Endothelial cell of umbilical vein (primary cell): Measurements from ENCODE around the gene BHLHA15. TPM values are rescaled to one million over a fixed set of nuclear protein-coding genes. Genes with fewer than 3 reads are reported as not detected.

Experiments used
- BruUV-seq: library from RNA; stranded (reverse); fragments of 400-500 nt; replicated peaks from 2 replicates; lab custom pipeline; 2021; lab: Mats Ljungman, UMichigan
- CTCF ChIA-PET: fragments of 300-600, 350-600 bp; sonication (Branson Sonifier 250); formaldehyde crosslinking; loops from one replicate; lab custom pipeline; 2021; ENCODE audit warnings: antibody characterized with exemption, inconsistent platforms; lab: Charles Lee
- POLR2A ChIA-PET: fragments of 300-600, 350-600 bp; sonication (Branson Sonifier 250); formaldehyde crosslinking; loops from one replicate; lab custom pipeline; 2021; ENCODE audit warnings: antibody characterized with exemption, inconsistent platforms; lab: Charles Lee
- DNase-seq: peaks from one replicate; pipeline ENCODE4 v3.0.0-alpha.2; 2011; ENCODE audit warnings: low read depth, low spot score
- FAIRE-seq: peaks from 2 replicates; lab custom pipeline; 2011; peaks lifted over from hg19 to GRCh38; lab: Jason Lieb, UNC
- H2AFZ ChIP-seq: 2 replicates; pipeline ENCODE4 v1.6.0; 2012; ENCODE audit warnings: low read depth, low read length, control low read depth, inconsistent platforms
- H3K27ac ChIP-seq: 2 replicates; pipeline ENCODE4 v1.5.1; 2011; ENCODE audit warnings: low read depth, mild to moderate bottlenecking, control low read depth, low read length, moderate library complexity; ENCODE audit not compliant: insufficient read depth
- H3K27me3 ChIP-seq, 2 experiments: 2 replicates each; pipeline versions ENCODE4 v1.6.0 to v1.6.1; 2011; ENCODE audit warnings: low read length in 2 of 2, mixed read lengths in 1 of 2; ENCODE audit not compliant: control insufficient read depth in 2 of 2, insufficient read depth in 2 of 2
- H3K36me3 ChIP-seq, 2 experiments: 2 replicates in 1 of 2; 3 replicates in 1 of 2; pipeline ENCODE4 v1.5.1; 2011; ENCODE audit warnings: low read length in 2 of 2, mild to moderate bottlenecking in 1 of 2, moderate library complexity in 1 of 2; ENCODE audit not compliant: control insufficient read depth in 2 of 2, insufficient read depth in 2 of 2; ENCODE audit errors: extremely low read depth in 1 of 2
- H3K4me1 ChIP-seq: 3 replicates; pipeline ENCODE4 v1.5.1; 2011; ENCODE audit warnings: mild to moderate bottlenecking, low read length; ENCODE audit not compliant: control insufficient read depth, insufficient read depth; ENCODE audit errors: extremely low read depth
- H3K4me2 ChIP-seq: 2 replicates; pipeline ENCODE4 v1.6.1; 2011; ENCODE audit warnings: low read length, control low read depth, mixed read lengths; ENCODE audit not compliant: insufficient read depth
- H3K4me3 ChIP-seq, 3 experiments: fragments of 200-600 bp in 1 of 3; sonication (generic), shearing (Covaris generic) in 1 of 3; replicated peaks in 1 of 3; 2 replicates each; pipeline ENCODE4 v1.5.1; 2011 to 2016; ENCODE audit warnings: control low read depth in 3 of 3, low read length in 3 of 3, mild to moderate bottlenecking in 2 of 3, inconsistent platforms in 1 of 3, low read depth in 1 of 3, moderate library complexity in 1 of 3; ENCODE audit not compliant: insufficient read depth in 1 of 3
- H3K79me2 ChIP-seq: 2 replicates; pipeline ENCODE4 v1.6.0; 2012; ENCODE audit warnings: low read length, inconsistent platforms; ENCODE audit not compliant: control insufficient read depth, insufficient read depth
- H3K9ac ChIP-seq: replicated peaks from 2 replicates; pipeline ENCODE3; 2011; ENCODE audit warnings: low read length, control low read depth; ENCODE audit not compliant: insufficient read depth; ENCODE audit errors: extremely low read depth
- H3K9me1 ChIP-seq: replicated peaks from 3 replicates; pipeline ENCODE4 v1.6.0; 2011; ENCODE audit warnings: mild to moderate bottlenecking, low read length; ENCODE audit not compliant: control insufficient read depth, insufficient read depth; ENCODE audit errors: extremely low read depth
- H3K9me3 ChIP-seq: replicated peaks from 2 replicates; pipeline ENCODE4 v1.5.1; 2012; ENCODE audit warnings: low read length, inconsistent platforms; ENCODE audit not compliant: control insufficient read depth, insufficient read depth
- H4K20me1 ChIP-seq: replicated peaks from 2 replicates; pipeline ENCODE3; 2011; ENCODE audit warnings: mild to moderate bottlenecking, low read length; ENCODE audit not compliant: control insufficient read depth, insufficient read depth; ENCODE audit errors: extremely low read depth
- CTCF ChIP-seq, 2 donors: IDR thresholded peaks; 1 replicate in 1 of 2; 2 replicates in 1 of 2; pipeline ENCODE4 v1.5.1; 2011; ENCODE audit warnings: low read length in 2 of 2, mild to moderate bottlenecking in 2 of 2, moderate library complexity in 2 of 2, control low read depth in 1 of 2, inconsistent platforms in 1 of 2, low read depth in 1 of 2; ENCODE audit not compliant: insufficient read depth in 1 of 2; ENCODE audit errors: extremely low read depth in 1 of 2
- EZH2 ChIP-seq: IDR thresholded peaks from 2 replicates; pipeline ENCODE4 v1.6.1; 2012; ENCODE audit warnings: borderline replicate concordance, low read depth, mild to moderate bottlenecking, moderate library complexity, low read length, inconsistent platforms; ENCODE audit not compliant: severe bottlenecking
- FOS ChIP-seq: IDR thresholded peaks from 2 replicates; pipeline ENCODE4 v1.6.1; 2011; ENCODE audit warnings: mild to moderate bottlenecking, low read length, moderate library complexity, borderline replicate concordance; ENCODE audit not compliant: insufficient read depth
- GATA2 ChIP-seq: IDR thresholded peaks from 2 replicates; pipeline ENCODE4 v1.7.0; 2011; ENCODE audit warnings: low read depth, mild to moderate bottlenecking, moderate library complexity, mixed read lengths, low read length; ENCODE audit not compliant: insufficient read length, insufficient read depth
- JUN ChIP-seq: IDR thresholded peaks from 2 replicates; pipeline ENCODE4 v1.6.1; 2011; ENCODE audit warnings: borderline replicate concordance, low read depth; ENCODE audit not compliant: insufficient read length, insufficient read depth
- MAX ChIP-seq: IDR thresholded peaks from 2 replicates; pipeline ENCODE4 v1.6.1; 2011; ENCODE audit not compliant: insufficient read depth, insufficient read length
- MYC ChIP-seq: IDR thresholded peaks from one replicate; pipeline ENCODE4 v1.6.1; 2011; ENCODE audit warnings: mild to moderate bottlenecking, low read depth, low read length
- POLR2A ChIP-seq: IDR thresholded peaks from 2 replicates; pipeline ENCODE4 v1.6.1; 2012; ENCODE audit warnings: low read depth, mild to moderate bottlenecking, control low read depth, low read length
- POLR2AphosphoS5 ChIP-seq: IDR thresholded peaks from 2 replicates; pipeline ENCODE4 v1.6.1; 2012; ENCODE audit warnings: low read depth, mild to moderate bottlenecking, control low read depth, low read length, moderate library complexity; ENCODE audit not compliant: insufficient read depth
- dilution Hi-C: fragments of 300-500 bp; cut with MboI; formaldehyde crosslinking; loops from one replicate; pipeline ENCODE4 v1.15.0; 2019; ENCODE audit warnings: low sequenced_read_pairs; ENCODE audit not compliant: extremely low pct_ligation_motif_present
- intact Hi-C: fragments of 100-400 bp; cut with micrococcal nuclease; formaldehyde crosslinking; loops from one replicate; pipeline ENCODE4 v1.10.0; 2022
- polyA plus RNA-seq, 4 experiments: library from polyadenylated mRNA; depleted of rRNA in 3 of 4; stranded (reverse) in 3 of 4; unstranded in 1 of 4; fragments of >200 nt; gene quantifications; 2 replicates each; pipeline versions ENCODE4 v1.2.1 to v1.2.3, GENCODE V29; 2011 to 2012; ENCODE audit warnings: missing spikeins in 1 of 4
- total RNA-seq: library from RNA; stranded (reverse); gene quantifications from 2 replicates; pipeline ENCODE4 v1.2.3, GENCODE V29; 2021

BHLHA15 gene
- total and polyA plus RNA-seq, 2 donors (not counting 3 experiments of a cell fraction or from before 2014, with no cell fraction given), result 0.81 to 1.2 TPM

DNA sequence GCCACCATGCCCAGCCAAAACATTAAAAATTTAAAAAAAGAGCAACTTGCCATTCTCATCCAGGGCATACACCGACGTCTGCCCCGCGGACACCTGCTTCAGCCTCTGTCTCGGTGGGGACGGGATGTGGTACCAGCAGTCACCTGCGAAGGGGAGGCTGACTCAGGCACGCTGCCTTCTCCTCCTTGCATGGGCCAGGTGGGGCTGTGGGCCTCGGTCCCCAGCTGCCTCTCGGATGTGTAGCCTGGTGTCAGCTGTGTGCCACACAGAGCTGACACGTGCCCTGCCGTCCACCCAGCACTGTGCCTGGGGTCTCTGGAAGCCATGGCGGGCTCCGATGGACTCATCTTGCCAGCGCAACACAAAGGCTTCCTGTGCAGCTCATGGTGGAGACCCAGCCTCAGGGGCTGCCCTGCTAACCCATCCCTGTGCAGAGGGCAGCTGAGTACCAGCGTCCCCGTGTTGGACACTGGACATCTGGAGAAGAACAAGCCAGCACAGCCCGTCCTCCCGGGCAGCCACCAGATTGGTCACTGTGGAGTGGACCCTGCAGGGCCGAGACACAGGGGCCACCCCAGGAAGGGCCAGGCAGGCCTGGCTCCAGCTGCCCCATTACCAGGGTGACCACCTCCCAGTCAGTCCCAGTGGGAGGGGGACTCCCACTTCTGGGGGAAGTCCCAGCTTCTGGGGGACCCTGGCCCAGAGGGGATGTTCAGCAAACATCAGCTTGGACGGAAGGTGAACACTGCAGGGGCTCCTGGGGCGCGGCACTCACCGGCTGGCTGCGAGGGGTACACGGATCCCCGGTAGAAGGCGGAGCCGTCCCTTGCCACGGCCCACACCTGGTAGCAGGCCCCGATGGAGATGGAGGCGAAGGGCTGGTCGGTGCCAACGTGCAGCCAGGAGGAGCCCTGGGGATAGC lies 10.6 kb downstream of the BHLHA15 start:
- no peak for TF ChIP-seq GATA2
- TF ChIP-seq JUN, result no peak
- no peak for TF ChIP-seq EZH2
- TF ChIP-seq POLR2AphosphoS5, result no peak
- no peak for TF ChIP-seq POLR2A
- no peak for TF ChIP-seq MYC
- TF ChIP-seq CTCF (IDR thresholded peaks at IDR 0.05; ENCODE audit: extremely low read depth in 1 of 2, insufficient read depth in 1 of 2, low read depth in 1 of 2, low read length in 2 of 2), result no peak
- TF ChIP-seq MAX, result no peak
- no peak for TF ChIP-seq FOS
- Histone ChIP-seq H2AFZ (no peak overlapping the region), H3K27ac (no peak overlapping the region), H3K36me3 (peaks cover 2 to 30% of the 10 kb centered on the region in 2 experiments), H3K9me1 (no peaks in the 10 kb centered on the region), H3K9me3 (no peaks in the 10 kb centered on the region), H3K4me3 (no peak overlapping the region), H3K79me2 (no peaks in the 10 kb centered on the region), H3K4me2 (no peak overlapping the region), H4K20me1 (no peaks in the 10 kb centered on the region), H3K9ac (no peak overlapping the region), H3K27me3 (no peaks in the 10 kb centered on the region), H3K4me1 (peaks cover 2% of the 10 kb centered on the region)
- POLR2A ChIA-PET, result no interaction called here
- CTCF ChIA-PET, result no interaction called here
- DNase-seq (no peak), FAIRE-seq (no peak)
- intact Hi-C loops (no loop called here), dilution Hi-C loops (no loop called here)
- no TSS peak for BruUV-seq
